HG02973 (cell line): Measurements from ENCODE around the gene LONRF3.
"Not testable (repeated sequence)": the region's sequence is repeated elsewhere in the genome, so short reads cannot be mapped to it uniquely, and the experiment has no call there.

Experiments
- ATAC-seq: cut with Tn5 transposase; IDR thresholded peaks from one replicate; pipeline ENCODE4 v1.9.1; 2021; ENCODE audit warnings: moderate library complexity; ENCODE audit not compliant: unreplicated experiment

Gene LONRF3

GRCh38 chrX:119029656-119030055 is 55.2 kb downstream of the LONRF3 start:
- ATAC-seq = not testable (repeated sequence)

- ATAC-seq = no peak
These were observed 56.6 kb downstream of the LONRF3 start for GRCh38 chrX:119030990-119031389.

GRCh38 chrX:119036107-119037029 is 62.0 kb downstream of the LONRF3 start:
- ATAC-seq = no peak

GRCh38 chrX:119040432-119040831 is 66.0 kb downstream of the LONRF3 start:
- no peak for ATAC-seq

- no peak for ATAC-seq
These were observed 66.8 kb downstream of the LONRF3 start for GRCh38 chrX:119041175-119041574.

GRCh38 chrX:119042040-119042439 is 67.6 kb downstream of the LONRF3 start:
- no peak for ATAC-seq

GRCh38 chrX:119042996-119043395 is 68.6 kb downstream of the LONRF3 start:
- no peak for ATAC-seq

- no peak for ATAC-seq
These were observed 71.5 kb downstream of the LONRF3 start for GRCh38 chrX:119045884-119046283.

- no peak for ATAC-seq
These were observed 81.3 kb downstream of the LONRF3 start for GRCh38 chrX:119055687-119056086.

- no peak for ATAC-seq
These were observed 88.4 kb downstream of the LONRF3 start for GRCh38 chrX:119062750-119063374.

- ATAC-seq = no peak
These were observed 89.0 kb downstream of the LONRF3 start for GRCh38 chrX:119063428-119063827.

GRCh38 chrX:119067023-119067739 is 92.8 kb downstream of the LONRF3 start:
- no peak for ATAC-seq
